Measurements from ENCODE around the gene POP7.
"Not testable (repeated sequence)": the region's sequence is repeated elsewhere in the genome, so short reads cannot be mapped to it uniquely, and the experiment has no call there.

DNA sequence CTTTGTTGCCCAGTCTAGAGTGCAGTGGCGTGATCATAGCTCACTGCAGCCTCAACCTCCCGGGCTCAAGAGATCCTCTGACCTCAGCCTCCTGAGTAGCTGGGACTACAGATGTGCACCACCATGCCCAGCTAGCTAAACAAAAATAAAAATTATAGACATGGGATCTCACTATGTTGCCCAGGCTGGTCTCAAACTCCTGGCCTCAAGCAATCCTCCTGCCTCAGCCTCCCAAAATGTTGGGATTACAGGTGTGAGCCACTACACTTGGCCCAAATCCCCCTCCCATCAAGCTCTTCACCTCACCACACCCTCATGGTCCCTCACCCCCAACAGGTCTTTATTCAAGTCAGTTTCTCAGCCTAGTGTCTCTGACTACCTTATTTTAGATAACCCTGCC, 11.2 kb downstream of the POP7 start:
- TF ChIP-seq, protein P1, sequence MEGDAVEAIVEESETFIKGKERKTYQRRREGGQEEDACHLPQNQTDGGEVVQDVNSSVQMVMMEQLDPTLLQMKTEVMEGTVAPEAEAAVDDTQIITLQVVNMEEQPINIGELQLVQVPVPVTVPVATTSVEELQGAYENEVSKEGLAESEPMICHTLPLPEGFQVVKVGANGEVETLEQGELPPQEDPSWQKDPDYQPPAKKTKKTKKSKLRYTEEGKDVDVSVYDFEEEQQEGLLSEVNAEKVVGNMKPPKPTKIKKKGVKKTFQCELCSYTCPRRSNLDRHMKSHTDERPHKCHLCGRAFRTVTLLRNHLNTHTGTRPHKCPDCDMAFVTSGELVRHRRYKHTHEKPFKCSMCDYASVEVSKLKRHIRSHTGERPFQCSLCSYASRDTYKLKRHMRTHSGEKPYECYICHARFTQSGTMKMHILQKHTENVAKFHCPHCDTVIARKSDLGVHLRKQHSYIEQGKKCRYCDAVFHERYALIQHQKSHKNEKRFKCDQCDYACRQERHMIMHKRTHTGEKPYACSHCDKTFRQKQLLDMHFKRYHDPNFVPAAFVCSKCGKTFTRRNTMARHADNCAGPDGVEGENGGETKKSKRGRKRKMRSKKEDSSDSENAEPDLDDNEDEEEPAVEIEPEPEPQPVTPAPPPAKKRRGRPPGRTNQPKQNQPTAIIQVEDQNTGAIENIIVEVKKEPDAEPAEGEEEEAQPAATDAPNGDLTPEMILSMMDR (IDR thresholded peaks at IDR 0.05; ENCODE audit: poor library complexity) = not testable (repeated sequence)
- TF ChIP-seq EZH2 (IDR thresholded peaks at IDR 0.05; ENCODE audit: borderline replicate concordance) = not testable (repeated sequence)

Measured in hepatocyte (in vitro differentiated cells).